Measurements from ENCODE around the gene DERA.
A peak's percentile ranks its signal among the peaks of the same experiment; 100 is the strongest.
"Not testable (repeated sequence)": the region's sequence is repeated elsewhere in the genome, so short reads cannot be mapped to it uniquely, and the experiment has no call there.

The DERA gene

GRCh38 chr12:15955281-15955680 lies 44.1 kb downstream of the DERA start:
- no peak for DNase-seq (ENCODE audit: low read depth, low spot score)
- H3K4me3 ChIP-seq (ENCODE audit: low read length) = no peak overlapping the region

- no peak overlapping the region for H3K4me3 ChIP-seq (ENCODE audit: low read length)
- no peak for DNase-seq (ENCODE audit: low read depth, low spot score)
Measured at GRCh38 chr12:15956010-15956409, 44.9 kb downstream of the DERA start.

GRCh38 chr12:15956413-15957185 lies 45.5 kb downstream of the DERA start:
- H3K4me3 ChIP-seq (ENCODE audit: low read length) = no peak overlapping the region
- no peak for DNase-seq (ENCODE audit: low read depth, low spot score)

- DNase-seq (ENCODE audit: low read depth, low spot score) = no peak
- H3K4me3 ChIP-seq (ENCODE audit: low read length) = no peak overlapping the region
Measured at GRCh38 chr12:15962760-15963159, 51.6 kb downstream of the DERA start.

- H3K4me3 ChIP-seq (ENCODE audit: low read length) = no peak overlapping the region
- DNase-seq (ENCODE audit: low read depth, low spot score) = no peak
Measured at GRCh38 chr12:15963271-15963670, 52.1 kb downstream of the DERA start.

- DNase-seq (ENCODE audit: low read depth, low spot score) = no peak
- no peak overlapping the region for H3K4me3 ChIP-seq (ENCODE audit: low read length)
Measured at GRCh38 chr12:15966426-15966825, 55.3 kb downstream of the DERA start.

GRCh38 chr12:15967053-15967452 lies 55.9 kb downstream of the DERA start:
- not testable (repeated sequence) for DNase-seq (ENCODE audit: low read depth, low spot score); H3K4me3 ChIP-seq (ENCODE audit: low read length)

- H3K4me3 ChIP-seq (ENCODE audit: low read length) = no peak overlapping the region
- no peak for DNase-seq (ENCODE audit: low read depth, low spot score)
Measured at GRCh38 chr12:15971211-15971610, 60.1 kb downstream of the DERA start.

- no peak for DNase-seq (ENCODE audit: low read depth, low spot score)
- no peak overlapping the region for H3K4me3 ChIP-seq (ENCODE audit: low read length)
Measured at GRCh38 chr12:15972894-15973293, 61.8 kb downstream of the DERA start.

GRCh38 chr12:15977999-15978951 lies 67.1 kb downstream of the DERA start:
- no peak for DNase-seq (ENCODE audit: low read depth, low spot score)
- H3K4me3 ChIP-seq (ENCODE audit: low read length) = no peak overlapping the region

GRCh38 chr12:15979096-15980092 lies 68.3 kb downstream of the DERA start:
- no peak for DNase-seq (ENCODE audit: low read depth, low spot score)
- no peak overlapping the region for H3K4me3 ChIP-seq (ENCODE audit: low read length)

- no peak overlapping the region for H3K4me3 ChIP-seq (ENCODE audit: low read length)
- no peak for DNase-seq (ENCODE audit: low read depth, low spot score)
Measured at GRCh38 chr12:15982071-15982470, 70.9 kb downstream of the DERA start.

GRCh38 chr12:15982471-15982870 lies 71.3 kb downstream of the DERA start:
- peak; percentile 5 for DNase-seq (ENCODE audit: low read depth, low spot score)
- H3K4me3 ChIP-seq (ENCODE audit: low read length) = no peak overlapping the region

GRCh38 chr12:15982921-15983320 lies 71.8 kb downstream of the DERA start:
- H3K4me3 ChIP-seq (ENCODE audit: low read length) = no peak overlapping the region
- no peak for DNase-seq (ENCODE audit: low read depth, low spot score)

- no peak for DNase-seq (ENCODE audit: low read depth, low spot score)
- H3K4me3 ChIP-seq (ENCODE audit: low read length) = no peak overlapping the region
Measured at GRCh38 chr12:15984097-15984800, 73.1 kb downstream of the DERA start.

- DNase-seq (ENCODE audit: low read depth, low spot score) = peak; percentile 4
- H3K4me3 ChIP-seq (ENCODE audit: low read length) = no peak overlapping the region
Measured at GRCh38 chr12:15984963-15985362, 73.8 kb downstream of the DERA start.

- no peak overlapping the region for H3K4me3 ChIP-seq (ENCODE audit: low read length)
- DNase-seq (ENCODE audit: low read depth, low spot score) = no peak
Measured at GRCh38 chr12:15987696-15988095, 76.6 kb downstream of the DERA start.

GRCh38 chr12:15988983-15989755 lies 78.0 kb downstream of the DERA start:
- no peak for DNase-seq (ENCODE audit: low read depth, low spot score)
- H3K4me3 ChIP-seq (ENCODE audit: low read length) = no peak overlapping the region

All from Jurkat, Clone E6-1 (cell line).